PFSK-1 (cell line): ENCODE results near the gene KRT39.

ENCODE experiments used
- POLR2AphosphoS5 ChIP-seq: IDR thresholded peaks from 2 replicates; pipeline ENCODE4 v1.6.1; 2012; ENCODE audit warnings: low read depth, mild to moderate bottlenecking, control low read depth, low read length, moderate library complexity
- SIN3A ChIP-seq: IDR thresholded peaks from 2 replicates; pipeline ENCODE4 v1.6.1; 2012; ENCODE audit warnings: mild to moderate bottlenecking, low read length, moderate library complexity, borderline replicate concordance; ENCODE audit not compliant: insufficient read depth
- TAF1 ChIP-seq: IDR thresholded peaks from 2 replicates; pipeline ENCODE4 v1.6.1; 2012; ENCODE audit warnings: low read length, control low read depth, borderline replicate concordance; ENCODE audit not compliant: insufficient read depth

GRCh38 chr17:40940266-40940665 is 26.5 kb downstream of the KRT39 start:
- TF ChIP-seq POLR2AphosphoS5 (no peak), TAF1 (no peak), SIN3A (no peak)
